ENCODE data around the gene ITGBL1.

ITGBL1 gene

DNA sequence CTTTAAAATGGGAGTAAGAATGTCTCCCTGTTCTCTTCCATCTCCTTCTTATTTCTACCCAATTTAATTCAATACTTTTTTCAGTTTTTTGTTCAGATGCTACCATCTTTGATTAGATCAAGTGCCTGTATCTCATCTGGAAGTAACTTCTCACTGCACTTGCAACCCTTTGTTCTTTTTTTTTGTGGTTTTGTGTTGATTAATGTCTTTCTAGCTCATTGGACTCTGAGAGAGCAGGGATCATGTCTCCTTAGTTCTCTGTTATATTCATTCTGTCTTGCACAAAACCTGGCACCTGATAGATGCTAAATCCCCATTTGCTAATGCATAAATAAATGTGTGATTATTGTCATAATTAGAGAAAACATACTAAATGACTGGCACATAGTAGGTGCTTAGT lies 834 bp upstream of the ITGBL1 start:
- no peak for DNase-seq

GRCh38 chr13:101453784-101454201 lies 1.3 kb downstream of the ITGBL1 start:
- no peak for DNase-seq

GRCh38 chr13:101454767-101455166 lies 2.3 kb downstream of the ITGBL1 start:
- no peak for DNase-seq

DNA sequence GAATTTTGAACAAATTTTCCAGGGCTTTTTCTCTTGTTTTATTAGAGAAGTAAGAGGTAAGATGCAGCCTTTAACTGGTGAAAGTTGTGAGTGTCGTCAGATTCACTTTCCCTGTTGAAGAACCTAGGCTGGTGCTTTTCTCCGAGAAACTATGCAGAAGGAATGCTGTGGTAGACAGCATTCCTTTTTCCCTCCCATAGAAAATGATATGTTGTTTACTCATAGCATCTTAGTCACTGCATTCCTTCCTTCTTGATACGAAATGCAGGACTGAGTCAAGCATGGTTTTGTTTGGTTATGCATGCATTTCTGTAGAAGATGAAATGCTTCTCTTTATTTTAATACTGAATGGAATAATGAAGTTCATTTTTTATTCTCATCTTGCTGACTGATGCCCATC lies 3.4 kb downstream of the ITGBL1 start:
- no peak for DNase-seq

GRCh38 chr13:101457176-101457575 lies 4.7 kb downstream of the ITGBL1 start:
- DNase-seq, result no peak

DNA sequence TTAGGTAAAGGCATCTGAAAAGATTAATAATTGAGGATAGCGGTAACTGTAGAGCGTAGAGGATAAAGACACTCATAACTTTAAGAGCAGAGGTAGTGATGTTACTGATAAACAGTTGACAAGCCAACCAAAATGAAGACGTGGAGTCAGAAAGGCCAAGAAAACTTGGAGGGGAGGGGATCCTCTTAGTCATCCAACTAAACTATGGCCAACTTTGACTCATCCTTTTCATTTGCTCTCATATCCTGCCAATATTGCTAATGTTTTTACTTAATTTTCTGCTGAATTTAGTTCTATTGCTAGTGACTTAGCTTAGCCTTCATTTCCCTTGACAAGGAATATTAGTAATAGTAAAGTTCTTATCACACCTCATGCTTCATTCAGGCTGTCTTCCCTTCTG lies 13.4 kb downstream of the ITGBL1 start:
- DNase-seq, result no peak

DNA sequence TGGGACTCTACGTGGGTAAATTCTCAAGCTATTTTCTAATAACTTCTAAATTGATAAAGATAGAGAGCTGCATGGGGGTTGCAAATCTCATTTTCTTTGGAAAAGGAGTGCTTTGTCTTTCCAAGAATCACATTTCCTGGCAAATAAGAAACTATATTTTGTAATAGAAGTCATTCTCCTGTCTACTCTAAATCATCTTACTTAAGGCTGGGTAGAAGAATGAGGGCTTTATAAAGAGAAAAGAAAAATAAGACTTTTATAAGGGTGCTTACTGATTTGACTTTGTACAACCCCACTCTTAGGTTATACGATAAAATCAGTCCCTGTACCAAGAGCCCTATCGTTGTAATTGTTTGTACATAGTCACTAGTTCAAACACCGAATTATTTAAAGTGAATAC lies 14.9 kb downstream of the ITGBL1 start:
- DNase-seq, result no peak

- no peak for DNase-seq
Measured at GRCh38 chr13:101473458-101473857, 21.0 kb downstream of the ITGBL1 start.

GRCh38 chr13:101474419-101474957 lies 22.0 kb downstream of the ITGBL1 start:
- DNase-seq, result no peak

DNA sequence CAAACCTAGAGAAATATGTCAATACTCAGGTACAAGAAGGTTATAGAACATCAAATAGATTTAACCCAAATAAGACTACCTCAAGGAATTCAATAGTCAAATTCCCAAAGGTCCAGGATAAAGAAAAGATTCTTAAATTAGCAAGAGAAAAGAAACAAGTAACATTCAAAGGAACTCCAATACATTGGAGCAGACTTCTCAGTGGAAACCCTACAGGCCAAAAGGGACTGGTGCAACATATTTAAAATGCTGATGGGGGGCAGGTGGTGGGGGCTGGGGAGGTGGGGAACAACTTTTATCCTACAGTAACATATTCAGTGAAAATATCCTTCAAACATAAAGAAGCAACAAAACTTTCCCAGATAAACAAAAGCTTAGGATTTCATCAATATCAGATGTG lies 23.1 kb downstream of the ITGBL1 start:
- no peak for DNase-seq

GRCh38 chr13:101481421-101481820 lies 28.9 kb downstream of the ITGBL1 start:
- no peak for DNase-seq

DNA sequence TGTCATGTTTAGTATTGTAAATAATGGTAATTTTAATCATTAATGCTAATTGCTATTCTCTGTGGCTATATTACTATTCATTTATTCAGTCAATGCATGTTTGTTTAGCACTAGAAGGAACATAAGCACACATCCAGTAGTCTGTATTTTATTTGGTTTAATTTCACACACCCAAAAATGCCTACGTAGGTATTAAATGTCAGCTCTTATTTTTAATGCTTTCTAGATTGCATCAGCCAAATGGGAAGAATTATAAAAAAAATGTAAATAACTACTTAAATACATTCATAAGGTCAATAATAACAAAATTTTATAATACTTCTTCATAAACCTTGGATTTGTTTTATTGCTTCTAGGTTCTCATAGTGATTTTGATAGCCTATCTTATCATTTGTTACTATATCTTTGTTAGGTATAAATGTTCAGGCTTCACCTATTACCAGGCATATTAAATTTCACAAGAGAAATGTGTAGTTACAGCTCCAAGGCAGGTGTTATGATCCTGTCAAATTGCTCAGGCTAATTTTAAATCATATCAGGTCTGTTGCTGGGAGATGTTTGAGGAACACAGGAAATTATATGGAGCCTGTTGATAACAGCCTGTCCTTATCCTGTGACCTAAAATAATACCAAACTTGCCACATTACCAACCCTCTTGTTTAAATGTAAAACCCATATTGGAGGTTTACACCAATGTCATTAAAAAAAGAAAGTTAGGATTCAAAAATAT lies 34.4 kb downstream of the ITGBL1 start:
- DNase-seq, result no peak

DNA sequence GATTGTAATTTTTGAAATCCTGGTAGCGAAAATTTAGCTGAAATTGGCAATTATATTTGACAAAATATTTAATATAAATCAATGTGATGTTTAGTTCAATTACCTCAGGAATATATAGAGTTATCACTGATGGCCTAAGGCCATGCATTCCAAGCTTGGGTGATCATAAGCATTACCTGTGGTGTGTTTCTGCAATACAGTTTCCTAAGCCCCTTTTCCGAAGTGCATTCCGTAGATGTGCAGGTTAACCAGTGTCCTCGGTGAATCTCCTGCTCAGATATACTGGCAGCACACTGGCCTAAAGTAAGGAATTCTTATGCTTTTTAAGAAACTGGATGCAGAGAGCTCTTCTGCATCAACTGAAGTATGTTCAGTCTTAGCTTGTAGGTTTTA lies 35.0 kb downstream of the ITGBL1 start:
- DNase-seq, result no peak

- DNase-seq, result no peak
Measured at GRCh38 chr13:101488734-101489133, 36.3 kb downstream of the ITGBL1 start.

GRCh38 chr13:101489643-101490405 lies 37.3 kb downstream of the ITGBL1 start:
- no peak for DNase-seq

DNA sequence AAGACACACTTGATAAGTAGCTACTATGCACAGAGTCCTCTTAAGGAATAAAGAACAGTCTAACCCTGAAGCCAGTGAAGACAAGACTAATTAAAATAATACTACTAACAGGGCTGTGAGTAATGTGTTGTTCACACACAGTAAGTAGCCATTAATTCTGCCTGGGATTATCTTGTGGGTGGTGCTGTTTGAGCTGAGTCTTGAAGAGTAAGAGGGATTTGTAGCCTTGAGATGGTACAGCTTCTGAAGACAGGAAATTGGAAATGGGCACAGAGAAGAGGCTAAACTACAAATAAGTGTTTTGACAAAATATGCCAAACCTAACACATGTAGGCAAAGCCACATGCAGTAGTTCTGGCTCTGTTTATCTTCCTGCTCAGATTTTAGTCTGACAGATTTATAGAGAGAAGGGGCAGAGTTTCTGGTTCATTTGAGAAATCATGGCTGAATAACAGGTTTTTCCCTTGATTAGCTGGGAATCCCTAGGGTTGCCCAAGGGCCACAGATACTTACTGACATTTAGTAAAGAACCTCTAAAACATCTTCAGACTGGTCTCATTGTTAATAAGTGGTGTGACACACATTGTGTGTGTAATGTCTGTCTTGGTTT lies 38.0 kb downstream of the ITGBL1 start:
- no peak for DNase-seq

GRCh38 chr13:101492251-101492910 lies 39.9 kb downstream of the ITGBL1 start:
- no peak for DNase-seq

DNA sequence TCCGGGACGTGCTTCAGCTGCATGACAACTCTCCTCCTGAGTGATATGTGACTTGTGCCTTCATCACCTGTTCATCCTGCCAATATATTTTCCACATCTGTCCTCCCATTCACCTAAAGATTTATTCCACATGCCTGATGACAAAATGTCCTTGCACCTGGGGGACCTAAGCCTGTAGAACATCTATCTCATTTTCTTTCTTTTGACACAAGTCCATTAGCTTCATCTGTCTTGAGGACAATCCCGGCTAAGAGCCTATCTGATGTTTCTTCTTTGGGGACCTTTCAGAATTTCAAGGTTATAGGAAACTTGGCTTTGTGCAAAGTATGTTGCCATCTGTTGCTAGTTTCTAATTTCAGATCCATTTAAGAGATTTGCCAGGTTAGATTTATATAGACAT lies 41.1 kb downstream of the ITGBL1 start:
- no peak for DNase-seq

GRCh38 chr13:101499406-101499805 lies 46.9 kb downstream of the ITGBL1 start:
- DNase-seq, result no peak

DNA sequence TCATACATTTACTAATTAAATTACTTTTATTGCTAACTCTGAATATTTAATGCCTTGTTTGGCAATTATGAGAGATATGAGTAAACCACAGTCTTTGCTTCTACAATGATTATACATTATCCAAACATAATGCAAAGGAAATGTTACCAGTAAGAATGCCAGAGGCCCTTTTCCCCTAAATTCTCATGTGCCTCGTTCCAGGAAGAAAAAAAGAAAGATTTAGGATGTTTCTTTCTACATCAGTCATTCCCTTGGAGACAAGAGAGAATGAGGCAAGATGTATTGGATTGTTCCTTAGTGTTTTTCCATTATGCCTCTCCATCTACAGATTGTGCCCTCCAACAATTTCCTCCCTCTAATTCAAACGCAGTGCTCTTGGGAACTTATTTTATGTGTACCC lies 50.1 kb downstream of the ITGBL1 start:
- DNase-seq, result no peak

DNA sequence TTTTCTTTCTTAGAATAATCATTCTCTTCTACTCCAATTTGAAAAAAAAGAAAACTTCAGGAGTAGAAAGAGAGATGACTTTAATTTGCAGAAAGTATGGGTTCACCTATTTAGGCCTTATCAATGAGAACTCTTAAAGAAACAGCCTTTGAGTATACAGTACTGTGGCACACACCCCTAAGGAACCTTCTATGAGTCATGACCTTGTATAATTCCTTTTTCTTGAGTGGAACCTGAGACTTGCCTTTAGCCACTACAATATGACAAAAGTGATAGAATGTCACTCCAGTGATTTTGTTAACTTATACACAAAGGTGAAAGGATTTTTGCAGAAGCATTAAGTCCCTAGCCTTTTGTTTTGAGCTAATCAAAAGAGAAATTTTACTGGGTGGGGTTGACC lies 58.7 kb downstream of the ITGBL1 start:
- DNase-seq, result no peak

DNA sequence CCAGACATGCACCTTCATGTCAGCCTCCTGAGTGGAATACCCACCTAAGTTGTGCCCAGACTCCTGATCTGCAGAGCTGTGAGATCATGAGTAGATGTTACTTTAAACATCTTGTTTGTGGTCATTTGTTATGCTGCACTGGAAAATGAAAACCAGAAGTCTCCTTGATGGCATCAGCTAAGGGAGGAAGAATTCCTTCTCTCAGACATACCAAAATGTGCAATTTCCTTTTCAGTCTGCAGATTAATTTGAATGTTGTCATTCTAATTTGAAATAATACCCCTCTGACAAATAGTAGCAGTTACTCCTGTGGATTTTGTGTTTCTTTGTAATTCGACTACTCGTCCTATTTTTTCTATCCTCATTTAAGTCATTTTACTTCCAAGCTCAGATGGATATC lies 59.3 kb downstream of the ITGBL1 start:
- DNase-seq, result no peak

DNA sequence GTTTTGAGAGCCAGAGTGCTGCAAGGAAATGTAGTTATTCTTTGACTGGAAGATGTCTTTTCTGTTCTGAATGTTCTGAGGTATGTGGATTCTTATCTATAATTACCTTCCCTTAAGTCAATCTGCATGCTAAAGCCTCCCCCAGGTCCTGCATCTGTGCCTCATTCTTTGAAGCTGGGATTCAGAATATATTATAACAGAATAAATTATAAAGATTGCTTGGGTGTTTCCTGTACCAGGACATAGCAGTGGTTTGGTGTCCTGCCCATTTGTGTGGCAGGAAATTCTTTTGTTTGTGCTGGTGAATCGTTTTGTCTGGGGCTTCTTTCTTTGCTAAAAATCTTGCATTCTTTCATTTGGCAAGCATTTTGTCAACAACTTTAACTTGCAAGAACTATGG lies 60.2 kb downstream of the ITGBL1 start:
- DNase-seq, result no peak

All from NK-92 treated with Interleukin-12 subunit alpha and Interleukin-12 subunit beta, amount 100 ng/mL, for 24 hours (cell line).